IMR-90 (cell line): ENCODE data around the gene BDKRB1.

Experiments
- BHLHE40 ChIP-seq: fragments of 150-350 bp; IDR thresholded peaks from 2 replicates; pipeline ENCODE4 v1.6.1; 2016; ENCODE audit warnings: mild to moderate bottlenecking, low read depth, low read length
- ELK1 ChIP-seq: fragments of 150-350 bp; IDR thresholded peaks from 2 replicates; pipeline ENCODE4 v1.6.1; 2016; ENCODE audit warnings: low read depth, mild to moderate bottlenecking, low read length, moderate library complexity, borderline replicate concordance
- TF ChIP-seq, protein P1 (sequence below): conservative IDR thresholded peaks from 2 replicates; pipeline ENCODE4 v1.5.1; 2012; ENCODE audit warnings: mild to moderate bottlenecking, low read depth, low read length, improper control_type of control experiment
- TF ChIP-seq, protein P2 (sequence below): fragments of 150-350 bp; IDR thresholded peaks from 2 replicates; pipeline ENCODE4 v1.6.1; 2017; ENCODE audit warnings: mild to moderate bottlenecking, antibody characterized with exemption, low read length, low read depth

GRCh38 chr14:96271421-96271762, 15.4 kb downstream of the BDKRB1 start:
- TF ChIP-seq, protein P1, sequence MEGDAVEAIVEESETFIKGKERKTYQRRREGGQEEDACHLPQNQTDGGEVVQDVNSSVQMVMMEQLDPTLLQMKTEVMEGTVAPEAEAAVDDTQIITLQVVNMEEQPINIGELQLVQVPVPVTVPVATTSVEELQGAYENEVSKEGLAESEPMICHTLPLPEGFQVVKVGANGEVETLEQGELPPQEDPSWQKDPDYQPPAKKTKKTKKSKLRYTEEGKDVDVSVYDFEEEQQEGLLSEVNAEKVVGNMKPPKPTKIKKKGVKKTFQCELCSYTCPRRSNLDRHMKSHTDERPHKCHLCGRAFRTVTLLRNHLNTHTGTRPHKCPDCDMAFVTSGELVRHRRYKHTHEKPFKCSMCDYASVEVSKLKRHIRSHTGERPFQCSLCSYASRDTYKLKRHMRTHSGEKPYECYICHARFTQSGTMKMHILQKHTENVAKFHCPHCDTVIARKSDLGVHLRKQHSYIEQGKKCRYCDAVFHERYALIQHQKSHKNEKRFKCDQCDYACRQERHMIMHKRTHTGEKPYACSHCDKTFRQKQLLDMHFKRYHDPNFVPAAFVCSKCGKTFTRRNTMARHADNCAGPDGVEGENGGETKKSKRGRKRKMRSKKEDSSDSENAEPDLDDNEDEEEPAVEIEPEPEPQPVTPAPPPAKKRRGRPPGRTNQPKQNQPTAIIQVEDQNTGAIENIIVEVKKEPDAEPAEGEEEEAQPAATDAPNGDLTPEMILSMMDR = no peak
- TF ChIP-seq ELK1 = no peak
- TF ChIP-seq BHLHE40 = no peak
- TF ChIP-seq, protein P2, sequence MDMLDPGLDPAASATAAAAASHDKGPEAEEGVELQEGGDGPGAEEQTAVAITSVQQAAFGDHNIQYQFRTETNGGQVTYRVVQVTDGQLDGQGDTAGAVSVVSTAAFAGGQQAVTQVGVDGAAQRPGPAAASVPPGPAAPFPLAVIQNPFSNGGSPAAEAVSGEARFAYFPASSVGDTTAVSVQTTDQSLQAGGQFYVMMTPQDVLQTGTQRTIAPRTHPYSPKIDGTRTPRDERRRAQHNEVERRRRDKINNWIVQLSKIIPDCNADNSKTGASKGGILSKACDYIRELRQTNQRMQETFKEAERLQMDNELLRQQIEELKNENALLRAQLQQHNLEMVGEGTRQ = no peak
